A673 (cell line): ENCODE data around the gene FAM25A.

ENCODE experiments used
- CTCF ChIP-seq: fragments of 300-800, 200-600 bp; sonication (generic); conservative IDR thresholded peaks from 2 replicates; pipeline ENCODE4 v1.5.1; 2017; ENCODE audit warnings: low read depth, mild to moderate bottlenecking, antibody characterized with exemption, low read length, moderate library complexity, mixed read lengths
- EZH2 ChIP-seq: fragments of 200-600 bp; sonication (generic); IDR thresholded peaks from 2 replicates; pipeline ENCODE4 v1.6.1; 2017; ENCODE audit warnings: borderline replicate concordance, low read depth, mild to moderate bottlenecking, mixed read lengths, antibody characterized with exemption, low read length; ENCODE audit not compliant: poor library complexity, severe bottlenecking

GRCh38 chr10:86976362-86977056 is 43.6 kb upstream of the FAM25A start:
- TF ChIP-seq EZH2 (no peak), CTCF (no peak)
